ENCODE measurements around the gene SIL1. TPM values are rescaled to one million over a fixed set of nuclear protein-coding genes. Genes with fewer than 3 reads are reported as not detected.
A peak's percentile ranks its signal among the peaks of the same experiment; 100 is the strongest.

The SIL1 gene
- polyA plus RNA-seq, 2 donors, result 27.2 to 31.7 TPM

- 48 to 61% methylated on average over 4 of the region's 4 CpGs for WGBS, 2 donors
- H3K36me3 ChIP-seq (ENCODE audit: control insufficient read depth in 2 of 2, insufficient read depth in 2 of 2, low read length in 1 of 2), result no peaks in the 10 kb centered on the region
- H3K4me3 ChIP-seq (ENCODE audit: low read depth in 1 of 2, low read length in 2 of 2), result no peak overlapping the region
- no peaks in the 10 kb centered on the region for H3K27me3 ChIP-seq (ENCODE audit: control insufficient read depth in 1 of 2, insufficient read depth in 2 of 2, low read length in 2 of 2)
- H3K4me1 ChIP-seq (ENCODE audit: control insufficient read depth in 2 of 2, insufficient read depth in 2 of 2, low read length in 1 of 2), result peaks cover 0 to 8% of the 10 kb centered on the region in 2 donors
- H3K27ac ChIP-seq (ENCODE audit: low read depth in 2 of 2, low read length in 1 of 2), result no peak overlapping the region
- no peaks in the 10 kb centered on the region for H3K9me3 ChIP-seq (ENCODE audit: control insufficient read depth in 2 of 2, insufficient read depth in 1 of 2, low read depth in 1 of 2, low read length in 1 of 2)
Measured at GRCh38 chr5:139137697-139138096, 60.5 kb downstream of the SIL1 start.

GRCh38 chr5:139134906-139135305, 63.3 kb downstream of the SIL1 start:
- WGBS, 2 donors, result 55 to 58% methylated on average over 4 of the region's 4 CpGs
- peaks cover 0 to 8% of the 10 kb centered on the region in 2 donors for H3K4me1 ChIP-seq (ENCODE audit: control insufficient read depth in 2 of 2, insufficient read depth in 2 of 2, low read length in 1 of 2)

GRCh38 chr5:139133282-139133681, 64.9 kb downstream of the SIL1 start:
- H3K4me1 ChIP-seq (ENCODE audit: control insufficient read depth in 2 of 2, insufficient read depth in 2 of 2, low read length in 1 of 2), result peaks cover 0 to 5% of the 10 kb centered on the region in 2 donors
- no peak overlapping the region for H3K4me3 ChIP-seq (ENCODE audit: low read depth in 1 of 2, low read length in 2 of 2)
- H3K27me3 ChIP-seq (ENCODE audit: control insufficient read depth in 1 of 2, insufficient read depth in 2 of 2, low read length in 2 of 2), result no peaks in the 10 kb centered on the region
- H3K36me3 ChIP-seq (ENCODE audit: control insufficient read depth in 2 of 2, insufficient read depth in 2 of 2, low read length in 1 of 2), result no peaks in the 10 kb centered on the region
- no peaks in the 10 kb centered on the region for H3K9me3 ChIP-seq (ENCODE audit: control insufficient read depth in 2 of 2, insufficient read depth in 1 of 2, low read depth in 1 of 2, low read length in 1 of 2)
- H3K27ac ChIP-seq (ENCODE audit: low read depth in 2 of 2, low read length in 1 of 2), result no peak overlapping the region
- 42 to 47% methylated on average over 2 of the region's 2 CpGs for WGBS, 2 donors

More at GRCh38 chr5:139134906-139135305, 63.3 kb downstream of the SIL1 start:
- Histone ChIP-seq H3K9me3 (ENCODE audit: control insufficient read depth in 2 of 2, insufficient read depth in 1 of 2, low read depth in 1 of 2, low read length in 1 of 2) (no peaks in the 10 kb centered on the region), H3K4me3 (ENCODE audit: low read depth in 1 of 2, low read length in 2 of 2) (no peak overlapping the region), H3K27me3 (ENCODE audit: control insufficient read depth in 1 of 2, insufficient read depth in 2 of 2, low read length in 2 of 2) (no peaks in the 10 kb centered on the region), H3K27ac (ENCODE audit: low read depth in 2 of 2, low read length in 1 of 2) (no peak overlapping the region), H3K36me3 (ENCODE audit: control insufficient read depth in 2 of 2, insufficient read depth in 2 of 2, low read length in 1 of 2) (no peaks in the 10 kb centered on the region)

GRCh38 chr5:139132515-139132914, 65.7 kb downstream of the SIL1 start:
- H3K4me3 ChIP-seq (ENCODE audit: low read depth in 1 of 2, low read length in 2 of 2), result no peak overlapping the region

GRCh38 chr5:139131921-139132432, 66.2 kb downstream of the SIL1 start:
- 49 to 51% methylated on average over 2 of the region's 2 CpGs for WGBS, 2 donors
- Histone ChIP-seq H3K4me3 (ENCODE audit: low read depth in 1 of 2, low read length in 2 of 2) (no peak overlapping the region), H3K36me3 (ENCODE audit: control insufficient read depth in 2 of 2, insufficient read depth in 2 of 2, low read length in 1 of 2) (no peaks in the 10 kb centered on the region), H3K4me1 (ENCODE audit: control insufficient read depth in 2 of 2, insufficient read depth in 2 of 2, low read length in 1 of 2) (peaks cover 0 to 5% of the 10 kb centered on the region in 2 donors), H3K9me3 (ENCODE audit: control insufficient read depth in 2 of 2, insufficient read depth in 1 of 2, low read depth in 1 of 2, low read length in 1 of 2) (no peaks in the 10 kb centered on the region), H3K27me3 (ENCODE audit: control insufficient read depth in 1 of 2, insufficient read depth in 2 of 2, low read length in 2 of 2) (no peaks in the 10 kb centered on the region), H3K27ac (ENCODE audit: low read depth in 2 of 2, low read length in 1 of 2) (peak overlapping the region; percentile 57 to 66)

More at GRCh38 chr5:139132515-139132914, 65.7 kb downstream of the SIL1 start:
- Histone ChIP-seq H3K27ac (ENCODE audit: low read depth in 2 of 2, low read length in 1 of 2) (peak overlapping the region in 1 of 2 donors; percentile 56), H3K36me3 (ENCODE audit: control insufficient read depth in 2 of 2, insufficient read depth in 2 of 2, low read length in 1 of 2) (no peaks in the 10 kb centered on the region), H3K4me1 (ENCODE audit: control insufficient read depth in 2 of 2, insufficient read depth in 2 of 2, low read length in 1 of 2) (peaks cover 0 to 5% of the 10 kb centered on the region in 2 donors), H3K27me3 (ENCODE audit: control insufficient read depth in 1 of 2, insufficient read depth in 2 of 2, low read length in 2 of 2) (no peaks in the 10 kb centered on the region), H3K9me3 (ENCODE audit: control insufficient read depth in 2 of 2, insufficient read depth in 1 of 2, low read depth in 1 of 2, low read length in 1 of 2) (no peaks in the 10 kb centered on the region)
- 70 to 71% methylated on average over 3 of the region's 3 CpGs for WGBS, 2 donors

GRCh38 chr5:139131465-139131864, 66.7 kb downstream of the SIL1 start:
- Histone ChIP-seq H3K9me3 (ENCODE audit: control insufficient read depth in 2 of 2, insufficient read depth in 1 of 2, low read depth in 1 of 2, low read length in 1 of 2) (no peaks in the 10 kb centered on the region), H3K36me3 (ENCODE audit: control insufficient read depth in 2 of 2, insufficient read depth in 2 of 2, low read length in 1 of 2) (no peaks in the 10 kb centered on the region), H3K27ac (ENCODE audit: low read depth in 2 of 2, low read length in 1 of 2) (peak overlapping the region; percentile 57 to 67), H3K27me3 (ENCODE audit: control insufficient read depth in 1 of 2, insufficient read depth in 2 of 2, low read length in 2 of 2) (no peaks in the 10 kb centered on the region), H3K4me1 (ENCODE audit: control insufficient read depth in 2 of 2, insufficient read depth in 2 of 2, low read length in 1 of 2) (peaks cover 0 to 5% of the 10 kb centered on the region in 2 donors), H3K4me3 (ENCODE audit: low read depth in 1 of 2, low read length in 2 of 2) (no peak overlapping the region)
- 36 to 60% methylated on average over 6 of the region's 6 CpGs for WGBS, 2 donors

- 45 to 59% methylated on average over 3 of the region's 3 CpGs for WGBS, 2 donors
- H3K27me3 ChIP-seq (ENCODE audit: control insufficient read depth in 1 of 2, insufficient read depth in 2 of 2, low read length in 2 of 2), result no peaks in the 10 kb centered on the region
- H3K4me3 ChIP-seq (ENCODE audit: low read depth in 1 of 2, low read length in 2 of 2), result no peak overlapping the region
- H3K4me1 ChIP-seq (ENCODE audit: control insufficient read depth in 2 of 2, insufficient read depth in 2 of 2, low read length in 1 of 2), result peaks cover 0 to 5% of the 10 kb centered on the region in 2 donors
- no peaks in the 10 kb centered on the region for H3K9me3 ChIP-seq (ENCODE audit: control insufficient read depth in 2 of 2, insufficient read depth in 1 of 2, low read depth in 1 of 2, low read length in 1 of 2)
- H3K36me3 ChIP-seq (ENCODE audit: control insufficient read depth in 2 of 2, insufficient read depth in 2 of 2, low read length in 1 of 2), result no peaks in the 10 kb centered on the region
- peak overlapping the region; percentile 57 to 67 for H3K27ac ChIP-seq (ENCODE audit: low read depth in 2 of 2, low read length in 1 of 2)
Measured at GRCh38 chr5:139131062-139131461, 67.1 kb downstream of the SIL1 start.

GRCh38 chr5:139130214-139130613, 68.0 kb downstream of the SIL1 start:
- Histone ChIP-seq H3K27ac (ENCODE audit: low read depth in 2 of 2, low read length in 1 of 2) (no peak overlapping the region), H3K36me3 (ENCODE audit: control insufficient read depth in 2 of 2, insufficient read depth in 2 of 2, low read length in 1 of 2) (peaks cover 0 to 3% of the 10 kb centered on the region in 2 donors), H3K4me1 (ENCODE audit: control insufficient read depth in 2 of 2, insufficient read depth in 2 of 2, low read length in 1 of 2) (peaks cover 0 to 2% of the 10 kb centered on the region in 2 donors), H3K9me3 (ENCODE audit: control insufficient read depth in 2 of 2, insufficient read depth in 1 of 2, low read depth in 1 of 2, low read length in 1 of 2) (no peaks in the 10 kb centered on the region), H3K27me3 (ENCODE audit: control insufficient read depth in 1 of 2, insufficient read depth in 2 of 2, low read length in 2 of 2) (no peaks in the 10 kb centered on the region), H3K4me3 (ENCODE audit: low read depth in 1 of 2, low read length in 2 of 2) (no peak overlapping the region)
- 85 to 86% methylated on average over 4 of the region's 4 CpGs for WGBS, 2 donors

- Histone ChIP-seq H3K27ac (ENCODE audit: low read depth in 2 of 2, low read length in 1 of 2) (peak overlapping the region in 1 of 2 donors; percentile 35), H3K4me3 (ENCODE audit: low read depth in 1 of 2, low read length in 2 of 2) (no peak overlapping the region), H3K9me3 (ENCODE audit: control insufficient read depth in 2 of 2, insufficient read depth in 1 of 2, low read depth in 1 of 2, low read length in 1 of 2) (no peaks in the 10 kb centered on the region), H3K4me1 (ENCODE audit: control insufficient read depth in 2 of 2, insufficient read depth in 2 of 2, low read length in 1 of 2) (no peaks in the 10 kb centered on the region), H3K36me3 (ENCODE audit: control insufficient read depth in 2 of 2, insufficient read depth in 2 of 2, low read length in 1 of 2) (peaks cover 0 to 5% of the 10 kb centered on the region in 2 donors), H3K27me3 (ENCODE audit: control insufficient read depth in 1 of 2, insufficient read depth in 2 of 2, low read length in 2 of 2) (no peaks in the 10 kb centered on the region)
- WGBS, 2 donors, result 82 to 83% methylated on average over 3 of the region's 3 CpGs
Measured at GRCh38 chr5:139126711-139127111, 71.5 kb downstream of the SIL1 start.

- H3K4me3 ChIP-seq (ENCODE audit: low read depth in 1 of 2, low read length in 2 of 2), result no peak overlapping the region
- no peaks in the 10 kb centered on the region for H3K9me3 ChIP-seq (ENCODE audit: control insufficient read depth in 2 of 2, insufficient read depth in 1 of 2, low read depth in 1 of 2, low read length in 1 of 2)
- H3K27me3 ChIP-seq (ENCODE audit: control insufficient read depth in 1 of 2, insufficient read depth in 2 of 2, low read length in 2 of 2), result no peaks in the 10 kb centered on the region
- H3K4me1 ChIP-seq (ENCODE audit: control insufficient read depth in 2 of 2, insufficient read depth in 2 of 2, low read length in 1 of 2), result no peaks in the 10 kb centered on the region
- 67 to 76% methylated on average over 1 of the region's 1 CpG for WGBS, 2 donors
- no peak overlapping the region for H3K27ac ChIP-seq (ENCODE audit: low read depth in 2 of 2, low read length in 1 of 2)
- peaks cover 0 to 5% of the 10 kb centered on the region in 2 donors for H3K36me3 ChIP-seq (ENCODE audit: control insufficient read depth in 2 of 2, insufficient read depth in 2 of 2, low read length in 1 of 2)
Measured at GRCh38 chr5:139125991-139126390, 72.2 kb downstream of the SIL1 start.

Measured in esophagus (tissue), 2 donors.